C4-2B (cell line): ENCODE results near the gene POU1F1.

Experiments
- CTCF ChIP-seq: fragments of 450-650 bp; conservative IDR thresholded peaks from 2 replicates; pipeline ENCODE4 v1.5.1; 2017; ENCODE audit warnings: mild to moderate bottlenecking
- ZFX ChIP-seq: fragments of 450-650 bp; IDR thresholded peaks from 2 replicates; pipeline ENCODE4 v1.6.1; 2017

- no peak for TF ChIP-seq CTCF
- TF ChIP-seq ZFX, result no peak
These were observed 42.6 kb downstream of the POU1F1 start for GRCh38 chr3:87233805-87234204.
